HEK293T (cell line): ENCODE measurements around the gene INTS14.

Source experiments
- ARNT ChIP-seq: fragments of 450-650 bp; IDR thresholded peaks from 2 replicates; pipeline ENCODE4 v1.6.1; 2017; ENCODE audit warnings: mild to moderate bottlenecking
- FOXA1 ChIP-seq: fragments of 450-650 bp; IDR thresholded peaks from 2 replicates; pipeline ENCODE4 v1.6.1; 2016; ENCODE audit warnings: mild to moderate bottlenecking
- FOXK2 ChIP-seq: fragments of 450-650 bp; IDR thresholded peaks from 2 replicates; pipeline ENCODE4 v1.6.1; 2016; ENCODE audit warnings: mild to moderate bottlenecking
- LEF1 ChIP-seq: fragments of 450-650 bp; IDR thresholded peaks from 2 replicates; pipeline ENCODE4 v1.6.1; 2017; ENCODE audit warnings: mild to moderate bottlenecking, borderline replicate concordance
- NFRKB ChIP-seq: fragments of 450-650 bp; IDR thresholded peaks from 2 replicates; pipeline ENCODE4 v1.6.1; 2016; ENCODE audit warnings: mild to moderate bottlenecking, moderate library complexity
- SP1 ChIP-seq: fragments of 450-650 bp; IDR thresholded peaks from 2 replicates; pipeline ENCODE4 v1.6.1; 2017
- SUZ12 ChIP-seq: fragments of 450-650 bp; IDR thresholded peaks from 2 replicates; pipeline ENCODE4 v1.6.1; 2016; ENCODE audit warnings: mild to moderate bottlenecking
- ZNF384 ChIP-seq: fragments of 450-650 bp; IDR thresholded peaks from 2 replicates; pipeline ENCODE4 v1.6.1; 2016

DNA sequence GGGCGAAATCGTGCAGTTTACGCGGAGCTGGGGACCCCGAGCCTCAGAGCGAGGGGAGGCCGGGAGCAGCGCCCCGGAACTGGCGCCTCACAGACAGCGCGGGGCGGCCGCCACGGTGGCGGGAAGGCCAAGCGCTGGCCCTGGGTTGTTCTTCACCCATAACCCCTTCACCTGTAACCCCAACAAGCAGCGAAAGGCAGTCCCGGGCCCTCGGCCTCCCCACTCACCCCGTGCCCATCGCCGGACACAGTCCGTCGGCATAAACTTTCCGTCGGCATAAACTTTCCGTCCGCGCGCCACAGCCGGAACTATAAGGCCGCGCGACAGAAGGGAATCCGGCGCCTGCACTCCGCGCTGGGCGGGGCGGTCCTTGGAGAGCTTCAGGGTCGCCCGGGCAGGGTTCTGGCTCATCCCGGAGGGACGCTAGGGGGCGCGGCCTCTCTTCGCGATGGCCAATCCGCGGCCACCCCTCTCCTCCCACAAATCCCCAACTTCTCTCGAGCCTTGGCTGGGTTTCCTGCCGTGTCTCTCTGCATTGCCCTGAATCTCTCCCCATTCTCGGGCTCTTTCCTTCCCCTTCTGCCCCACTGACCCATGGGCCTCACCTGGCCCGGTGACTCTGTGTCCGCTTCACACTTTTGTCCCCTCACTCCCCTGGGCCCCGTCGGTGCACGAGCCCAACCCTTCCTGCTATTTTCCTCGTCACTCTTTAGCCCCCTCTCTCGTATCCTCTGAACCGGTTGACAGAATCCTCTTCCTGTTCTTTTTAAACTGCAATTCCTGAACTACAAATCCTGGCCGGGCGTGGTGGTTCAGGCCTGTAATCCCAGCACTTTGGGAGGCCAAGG is at the start of gene INTS14:
- TF ChIP-seq FOXK2 (no peak), ARNT (no peak; the same call in 1 of the 2 replicates), SUZ12 (no peak), NFRKB (no peak), SP1 (no peak), ZNF384 (no peak), LEF1 (no peak), FOXA1 (no peak)
